GM12801 (cell line): ENCODE data around the gene TREM2.

Experiments used
- TF ChIP-seq, protein P1 (sequence below): IDR thresholded peaks from one replicate; pipeline ENCODE4 v1.5.1; 2011; ENCODE audit warnings: control low read depth; ENCODE audit not compliant: insufficient read length; ENCODE audit errors: extremely low read depth

The TREM2 gene

DNA sequence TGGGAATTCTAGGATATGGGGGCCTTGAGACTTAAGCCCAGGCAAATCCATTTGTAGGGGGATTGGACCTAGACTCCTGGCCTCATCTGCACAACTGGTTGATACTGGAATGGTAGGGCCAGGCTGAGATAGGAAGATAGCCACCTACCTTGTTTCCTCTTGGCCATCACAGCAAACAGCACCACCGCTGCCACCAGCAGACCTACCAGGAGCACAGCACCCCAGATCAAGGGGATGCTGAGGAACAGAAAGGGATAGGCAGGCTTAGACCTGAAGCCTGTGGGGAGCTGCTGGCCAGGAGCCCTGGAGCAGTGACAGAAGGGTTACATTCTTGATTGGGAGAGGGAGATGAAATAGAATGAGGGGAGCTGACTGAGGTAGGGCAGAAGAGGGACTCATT, 12.2 kb downstream of the TREM2 start:
- TF ChIP-seq, protein P1, sequence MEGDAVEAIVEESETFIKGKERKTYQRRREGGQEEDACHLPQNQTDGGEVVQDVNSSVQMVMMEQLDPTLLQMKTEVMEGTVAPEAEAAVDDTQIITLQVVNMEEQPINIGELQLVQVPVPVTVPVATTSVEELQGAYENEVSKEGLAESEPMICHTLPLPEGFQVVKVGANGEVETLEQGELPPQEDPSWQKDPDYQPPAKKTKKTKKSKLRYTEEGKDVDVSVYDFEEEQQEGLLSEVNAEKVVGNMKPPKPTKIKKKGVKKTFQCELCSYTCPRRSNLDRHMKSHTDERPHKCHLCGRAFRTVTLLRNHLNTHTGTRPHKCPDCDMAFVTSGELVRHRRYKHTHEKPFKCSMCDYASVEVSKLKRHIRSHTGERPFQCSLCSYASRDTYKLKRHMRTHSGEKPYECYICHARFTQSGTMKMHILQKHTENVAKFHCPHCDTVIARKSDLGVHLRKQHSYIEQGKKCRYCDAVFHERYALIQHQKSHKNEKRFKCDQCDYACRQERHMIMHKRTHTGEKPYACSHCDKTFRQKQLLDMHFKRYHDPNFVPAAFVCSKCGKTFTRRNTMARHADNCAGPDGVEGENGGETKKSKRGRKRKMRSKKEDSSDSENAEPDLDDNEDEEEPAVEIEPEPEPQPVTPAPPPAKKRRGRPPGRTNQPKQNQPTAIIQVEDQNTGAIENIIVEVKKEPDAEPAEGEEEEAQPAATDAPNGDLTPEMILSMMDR: no peak

DNA sequence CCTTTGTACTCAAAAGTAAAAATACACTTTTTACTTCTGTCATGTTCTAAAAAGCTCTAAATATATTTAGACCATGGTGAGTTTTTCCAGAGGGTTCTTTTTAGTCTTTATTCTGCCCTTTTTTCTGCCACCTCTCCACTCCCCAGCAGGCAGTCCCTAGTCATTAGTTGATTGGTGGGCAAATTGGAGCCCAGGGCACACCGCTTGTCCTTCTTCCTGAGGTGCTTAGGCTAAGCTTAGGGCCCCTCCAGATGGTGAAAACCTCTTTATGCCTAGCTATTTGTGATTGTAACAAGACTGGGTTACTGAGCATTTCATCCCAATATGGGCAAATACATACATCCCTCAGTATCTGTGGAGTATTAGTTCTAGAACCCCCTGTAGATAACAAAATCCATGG, 15.0 kb downstream of the TREM2 start:
- TF ChIP-seq, protein P1: no peak

DNA sequence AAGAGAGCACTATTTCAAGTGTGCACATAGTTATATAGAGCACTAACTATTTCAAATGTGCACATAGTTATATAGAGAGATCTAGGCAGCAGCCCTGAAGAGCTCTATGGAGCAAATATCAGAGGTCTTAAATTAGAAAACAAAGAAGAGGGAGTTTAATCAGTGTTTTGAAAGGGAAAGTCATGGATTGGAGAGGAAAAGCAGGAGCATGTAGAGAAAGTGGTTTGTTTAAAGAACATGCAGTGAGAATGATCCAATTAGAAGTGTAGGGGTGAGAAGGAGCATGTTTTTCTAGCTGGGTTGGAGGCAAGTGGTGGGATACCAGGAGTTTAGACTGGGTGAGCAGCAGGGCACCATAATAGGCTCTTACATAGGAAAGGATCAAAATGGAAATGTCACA, 26.0 kb downstream of the TREM2 start:
- TF ChIP-seq, protein P1: no peak

DNA sequence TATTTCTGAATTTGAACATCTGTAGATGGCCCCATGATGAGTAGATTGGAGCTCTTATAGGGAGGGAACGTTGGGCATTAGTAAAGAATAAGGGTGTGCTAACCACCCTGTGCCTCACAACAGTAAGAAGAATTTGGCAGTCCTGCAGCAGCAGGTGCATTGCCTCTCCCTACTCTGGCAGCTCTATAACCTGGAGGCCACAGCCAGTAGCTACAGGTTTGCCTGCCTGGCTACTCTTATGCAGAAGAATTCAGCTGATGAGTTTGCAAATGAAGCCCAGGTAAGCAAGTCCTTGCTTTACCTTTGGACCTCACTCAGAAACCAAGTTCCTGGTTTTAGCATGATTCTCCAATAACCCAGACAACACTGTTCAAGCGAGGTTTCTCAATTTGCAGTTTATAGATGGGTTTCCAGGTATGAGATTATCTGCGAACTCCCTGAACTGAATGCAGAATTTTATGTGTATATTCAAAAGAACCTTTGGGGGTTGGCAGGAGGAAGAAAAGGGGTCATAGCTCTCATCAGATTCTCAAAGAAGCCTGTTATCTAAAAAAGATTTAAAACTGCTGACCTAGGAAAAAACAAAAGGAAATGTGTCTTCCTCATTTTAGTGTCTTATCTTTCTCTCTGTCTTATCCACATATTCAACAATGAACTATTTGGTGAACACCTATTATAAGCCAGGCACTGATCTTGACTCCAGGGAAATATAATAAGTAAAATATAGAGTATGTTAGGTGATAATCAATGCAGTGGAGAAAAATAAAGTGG, 27.7 kb downstream of the TREM2 start:
- TF ChIP-seq, protein P1: no peak

DNA sequence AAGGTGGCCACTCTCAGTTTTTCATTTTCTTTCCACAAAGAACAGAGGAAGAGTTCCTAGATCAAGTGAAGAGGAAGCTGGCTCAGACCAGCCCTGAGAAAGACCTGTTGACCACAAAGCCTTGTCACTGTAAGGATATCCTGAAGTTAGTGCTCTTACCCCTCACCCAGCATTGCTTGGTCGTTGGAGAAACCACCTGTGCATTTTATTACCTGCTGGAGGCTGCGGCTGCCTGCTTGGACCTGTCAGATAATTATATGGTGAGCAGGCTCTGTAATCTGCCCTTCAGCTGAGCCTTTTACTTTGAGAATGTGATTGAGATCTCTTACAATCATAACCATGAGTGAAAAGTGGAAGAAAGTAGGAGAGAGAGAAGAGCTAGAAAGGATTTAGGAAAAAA, 30.7 kb downstream of the TREM2 start:
- TF ChIP-seq, protein P1: no peak

DNA sequence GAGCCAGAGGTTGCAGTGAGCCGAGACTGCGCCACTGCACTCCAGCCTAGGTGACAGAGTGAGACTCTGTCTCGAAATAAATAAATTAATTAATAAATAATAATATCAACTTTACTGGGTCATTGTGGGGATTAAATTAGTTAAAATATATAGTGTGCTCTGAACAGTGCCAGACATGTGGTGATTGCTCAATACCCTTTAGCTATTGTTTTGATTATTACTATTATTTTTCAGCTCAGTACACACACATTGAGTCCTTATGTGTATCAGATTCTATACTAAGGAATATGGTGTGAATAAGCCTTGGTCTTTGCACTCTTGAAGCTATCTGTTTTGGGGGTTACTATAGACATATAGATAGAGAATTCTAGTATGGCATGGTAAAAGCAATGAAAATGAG, 37.6 kb downstream of the TREM2 start:
- TF ChIP-seq, protein P1: no peak

DNA sequence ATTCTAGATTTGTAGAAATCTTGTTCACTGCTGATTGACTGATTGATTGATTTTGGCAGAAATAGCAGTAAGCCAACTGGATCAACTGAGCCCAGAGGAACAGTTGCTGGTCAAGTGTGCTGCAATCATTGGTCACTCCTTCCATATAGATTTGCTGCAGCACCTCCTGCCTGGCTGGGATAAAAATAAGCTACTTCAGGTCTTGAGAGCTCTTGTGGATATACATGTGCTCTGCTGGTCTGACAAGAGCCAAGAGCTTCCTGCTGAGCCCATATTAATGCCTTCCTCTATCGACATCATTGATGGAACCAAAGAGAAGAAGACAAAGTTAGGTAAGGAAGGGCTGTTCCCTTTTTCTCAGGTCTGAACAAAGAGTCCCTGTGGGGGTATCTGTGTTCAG, 40.0 kb downstream of the TREM2 start:
- TF ChIP-seq, protein P1: no peak

DNA sequence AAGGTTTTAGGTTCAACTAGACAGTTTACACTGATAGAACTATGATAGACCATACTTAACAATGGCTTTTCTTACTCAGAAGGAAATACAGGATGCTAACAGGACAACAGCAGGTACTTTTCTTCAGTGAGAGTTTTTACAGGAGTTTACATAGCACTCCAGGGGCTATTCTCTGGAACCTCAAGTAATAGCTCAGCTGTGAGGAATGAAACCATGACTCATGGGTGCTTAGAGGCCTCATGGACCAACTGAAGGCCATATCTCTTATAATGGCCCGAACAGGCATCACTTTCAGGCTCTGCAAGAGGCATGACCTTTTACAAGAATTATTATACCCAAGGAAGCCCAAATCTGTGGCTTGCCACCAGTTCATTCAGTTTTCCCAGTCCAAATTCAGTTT, 40.5 kb downstream of the TREM2 start:
- TF ChIP-seq, protein P1: no peak
